DOHH2 (cell line): Measurements from ENCODE around the gene CSAD.
"Not testable (repeated sequence)": the region's sequence is repeated elsewhere in the genome, so short reads cannot be mapped to it uniquely, and the experiment has no call there.

ENCODE experiments used
- H3F3A ChIP-seq: fragments of 200-600 bp; sonication (generic), shearing (Covaris generic); 2 replicates; pipeline ENCODE4 v1.6.0; 2016; ENCODE audit warnings: antibody characterized with exemption, mild to moderate bottlenecking; ENCODE audit not compliant: control insufficient read depth, insufficient read depth
- H3K27ac ChIP-seq: fragments of 200-600 bp; sonication (generic); 2 replicates; pipeline ENCODE4 v1.5.1; 2014; ENCODE audit warnings: low read depth, mild to moderate bottlenecking, low read length, moderate library complexity
- H3K27me3 ChIP-seq: fragments of 200-600 bp; sonication (generic); 2 replicates; pipeline ENCODE4 v1.6.1; 2014; ENCODE audit warnings: mild to moderate bottlenecking, low read length, mixed read lengths; ENCODE audit not compliant: control insufficient read depth
- H3K36me3 ChIP-seq: fragments of 200-600 bp; sonication (generic); 2 replicates; pipeline ENCODE4 v1.6.1; 2014; ENCODE audit warnings: mild to moderate bottlenecking, low read length, moderate library complexity, mixed read lengths; ENCODE audit not compliant: control insufficient read depth
- H3K4me1 ChIP-seq: fragments of 200-600 bp; sonication (generic); 2 replicates; pipeline ENCODE4 v1.6.1; 2014; ENCODE audit warnings: mild to moderate bottlenecking, low read length, mixed read lengths; ENCODE audit not compliant: control insufficient read depth
- H3K4me2 ChIP-seq: fragments of 200-600 bp; sonication (generic); 2 replicates; pipeline ENCODE4 v1.6.0; 2014; ENCODE audit warnings: mild to moderate bottlenecking, low read length, moderate library complexity
- H3K4me3 ChIP-seq: fragments of 200-600 bp; sonication (generic); 2 replicates; pipeline ENCODE4 v1.5.1; 2014; ENCODE audit warnings: mild to moderate bottlenecking, low read length, mixed read lengths
- H3K79me2 ChIP-seq: fragments of 200-600 bp; sonication (generic); 2 replicates; pipeline ENCODE4 v1.6.1; 2014; ENCODE audit warnings: mild to moderate bottlenecking, low read length, mixed read lengths; ENCODE audit not compliant: control insufficient read depth
- H3K9me2 ChIP-seq: fragments of 200-600 bp; sonication (generic); replicated peaks from 2 replicates; pipeline ENCODE4 v1.6.1; 2014; ENCODE audit warnings: mild to moderate bottlenecking, low read length, mixed read lengths; ENCODE audit not compliant: control insufficient read depth
- H3K9me3 ChIP-seq: fragments of 200-600 bp; sonication (generic); 2 replicates; pipeline ENCODE4 v1.6.1; 2014; ENCODE audit warnings: antibody characterized with exemption, low read length, mixed read lengths; ENCODE audit not compliant: control insufficient read depth, insufficient read depth
- H4K20me1 ChIP-seq: fragments of 200-600 bp; sonication (generic); 2 replicates; pipeline ENCODE4 v1.6.0; 2014; ENCODE audit warnings: low read depth, mild to moderate bottlenecking, antibody characterized with exemption, low read length, moderate library complexity; ENCODE audit not compliant: control insufficient read depth, insufficient read depth
- CTCF ChIP-seq: fragments of 200-600 bp; sonication (generic); IDR thresholded peaks from one replicate; pipeline ENCODE4 v1.5.1; 2014; ENCODE audit warnings: antibody characterized with exemption, mild to moderate bottlenecking, low read depth, low read length; ENCODE audit not compliant: poor library complexity, severe bottlenecking
- EZH2phosphoT487 ChIP-seq: fragments of 200-600 bp; sonication (generic); IDR thresholded peaks from 2 replicates; pipeline ENCODE4 v1.6.1; 2017; ENCODE audit warnings: borderline replicate concordance, mild to moderate bottlenecking, antibody characterized with exemption, low read length, moderate library complexity, mixed read lengths

Gene CSAD

GRCh38 chr12:53181935-53182334, 1.2 kb upstream of the CSAD start:
- Histone ChIP-seq H3K4me1 (peaks cover 38% of the 10 kb centered on the region), H3K79me2 (peaks cover 41% of the 10 kb centered on the region), H4K20me1 (no peaks in the 10 kb centered on the region; the same call in 1 of the 2 replicates), H3K36me3 (peaks cover 58% of the 10 kb centered on the region), H3K27me3 (no peaks in the 10 kb centered on the region), H3K4me2 (peak overlapping the region; percentile 86), H3F3A (peaks cover 6% of the 10 kb centered on the region), H3K9me2 (no peaks in the 10 kb centered on the region), H3K9me3 (no peaks in the 10 kb centered on the region), H3K27ac (peak overlapping the region; percentile 85; the same call in 1 of the 2 replicates), H3K4me3 (peak overlapping the region; percentile 84)
- TF ChIP-seq CTCF (no peak), EZH2phosphoT487 (no peak)

- peaks cover 6% of the 10 kb centered on the region for H3F3A ChIP-seq
- peaks cover 41% of the 10 kb centered on the region for H3K79me2 ChIP-seq
Observed at GRCh38 chr12:53180931-53181645, 363 bp upstream of the CSAD start.

GRCh38 chr12:53179687-53180219, 972 bp downstream of the CSAD start:
- no peaks in the 10 kb centered on the region for H3K9me2 ChIP-seq
- no peaks in the 10 kb centered on the region for H3K27me3 ChIP-seq
- TF ChIP-seq CTCF (no peak), EZH2phosphoT487 (no peak)
- no peaks in the 10 kb centered on the region; the same call in 1 of the 2 replicates for H4K20me1 ChIP-seq
- peaks cover 36% of the 10 kb centered on the region for H3K36me3 ChIP-seq
- H3K4me3 ChIP-seq: peak overlapping the region; percentile 84
- peaks cover 6% of the 10 kb centered on the region for H3F3A ChIP-seq
- H3K27ac ChIP-seq: peak overlapping the region; percentile 85
- H3K9me3 ChIP-seq: no peaks in the 10 kb centered on the region
- H3K79me2 ChIP-seq: peaks cover 36% of the 10 kb centered on the region
- peaks cover 37% of the 10 kb centered on the region for H3K4me1 ChIP-seq
- peak overlapping the region; percentile 86 for H3K4me2 ChIP-seq

More at GRCh38 chr12:53180931-53181645, 363 bp upstream of the CSAD start:
- Histone ChIP-seq H3K4me1 (peaks cover 38% of the 10 kb centered on the region), H3K36me3 (peaks cover 49% of the 10 kb centered on the region), H4K20me1 (no peaks in the 10 kb centered on the region; the same call in 1 of the 2 replicates), H3K9me3 (no peaks in the 10 kb centered on the region), H3K27me3 (no peaks in the 10 kb centered on the region), H3K9me2 (no peaks in the 10 kb centered on the region), H3K4me3 (peak overlapping the region; percentile 84), H3K27ac (peak overlapping the region; percentile 85), H3K4me2 (peak overlapping the region; percentile 86)
- no peak for TF ChIP-seq EZH2phosphoT487
- TF ChIP-seq CTCF: no peak

GRCh38 chr12:53178803-53179202, 1.9 kb downstream of the CSAD start:
- peaks cover 35% of the 10 kb centered on the region for H3K4me1 ChIP-seq
- not testable (repeated sequence) for H3K27ac ChIP-seq, H4K20me1 ChIP-seq, H3K9me3 ChIP-seq, H3K27me3 ChIP-seq, H3F3A ChIP-seq, H3K9me2 ChIP-seq, H3K4me3 ChIP-seq
- H3K36me3 ChIP-seq: peaks cover 28% of the 10 kb centered on the region
- H3K4me2 ChIP-seq: peak overlapping the region; percentile 86
- peaks cover 29% of the 10 kb centered on the region for H3K79me2 ChIP-seq

- H3K9me2 ChIP-seq, H3K27me3 ChIP-seq, H3K27ac ChIP-seq, H3F3A ChIP-seq, H4K20me1 ChIP-seq, H3K4me3 ChIP-seq, H3K4me2 ChIP-seq, H3K9me3 ChIP-seq: not testable (repeated sequence)
- peaks cover 16% of the 10 kb centered on the region for H3K79me2 ChIP-seq
- H3K36me3 ChIP-seq: peaks cover 15% of the 10 kb centered on the region
- H3K4me1 ChIP-seq: peaks cover 27% of the 10 kb centered on the region
Observed at GRCh38 chr12:53177447-53177846, 3.3 kb downstream of the CSAD start.
